GM21786 (cell line): ENCODE measurements around the gene PPP4R2.
"Not testable (repeated sequence)": the region's sequence is repeated elsewhere in the genome, so short reads cannot be mapped to it uniquely, and the experiment has no call there.

Source experiments
- ATAC-seq: cut with Tn5 transposase; IDR thresholded peaks from one replicate; pipeline ENCODE4 v1.9.1; 2021; ENCODE audit not compliant: unreplicated experiment

Gene PPP4R2

DNA sequence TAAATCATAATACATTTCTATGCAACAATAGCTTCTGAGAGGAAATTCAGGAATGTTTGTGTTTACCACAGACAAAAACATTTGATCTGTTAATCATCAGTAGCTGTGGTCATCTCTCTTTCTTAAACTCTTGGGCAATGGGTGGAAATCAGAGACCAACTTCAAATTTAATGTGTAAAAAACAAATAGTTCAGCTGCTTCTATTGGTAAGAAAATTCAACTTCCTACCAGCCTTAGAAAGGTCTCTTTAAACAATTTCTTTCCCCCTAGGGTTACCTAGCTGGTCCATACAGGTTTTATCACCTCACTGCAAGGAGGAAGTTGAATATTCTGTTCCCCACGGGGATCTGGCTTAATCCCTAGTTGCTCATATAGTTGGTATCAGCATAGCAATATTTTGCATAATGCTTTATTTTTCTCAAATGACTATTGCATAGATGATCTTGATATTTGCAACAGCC, 20.3 kb upstream of the PPP4R2 start:
- ATAC-seq = no peak

DNA sequence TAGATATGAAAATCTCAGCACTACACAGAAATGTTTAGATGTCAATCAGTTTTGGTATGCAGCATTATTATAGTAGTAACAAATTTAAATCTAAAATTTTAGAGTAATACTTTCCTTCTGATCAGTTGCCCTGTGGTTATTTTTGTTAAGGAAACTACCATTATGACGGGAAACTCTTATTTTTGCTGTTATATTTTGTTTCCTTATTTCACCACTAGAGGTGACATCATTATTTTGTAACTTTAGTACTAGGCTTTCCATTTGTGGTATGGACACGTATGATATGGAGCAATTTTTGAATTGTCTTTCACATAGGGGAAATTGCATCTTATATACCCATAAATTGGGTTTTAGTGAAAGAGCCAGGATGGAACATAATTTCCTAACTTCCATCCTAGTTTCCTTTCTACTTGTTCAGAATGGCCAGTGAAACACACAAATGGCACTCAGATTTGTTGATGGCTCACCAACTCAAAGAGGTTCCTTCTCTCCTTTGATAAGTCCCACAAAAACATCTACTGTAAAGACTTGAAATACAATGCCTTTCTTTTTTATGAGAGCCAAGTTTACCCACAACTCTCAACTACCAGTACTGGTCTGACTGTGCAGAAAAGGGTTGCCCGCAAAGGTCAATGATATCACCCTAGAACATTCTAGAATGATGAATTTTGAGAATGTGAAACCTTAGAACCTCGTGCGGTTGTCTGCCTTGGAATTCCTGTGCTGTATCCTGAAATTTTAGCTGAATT, 19.4 kb upstream of the PPP4R2 start:
- ATAC-seq = peak; percentile 79

DNA sequence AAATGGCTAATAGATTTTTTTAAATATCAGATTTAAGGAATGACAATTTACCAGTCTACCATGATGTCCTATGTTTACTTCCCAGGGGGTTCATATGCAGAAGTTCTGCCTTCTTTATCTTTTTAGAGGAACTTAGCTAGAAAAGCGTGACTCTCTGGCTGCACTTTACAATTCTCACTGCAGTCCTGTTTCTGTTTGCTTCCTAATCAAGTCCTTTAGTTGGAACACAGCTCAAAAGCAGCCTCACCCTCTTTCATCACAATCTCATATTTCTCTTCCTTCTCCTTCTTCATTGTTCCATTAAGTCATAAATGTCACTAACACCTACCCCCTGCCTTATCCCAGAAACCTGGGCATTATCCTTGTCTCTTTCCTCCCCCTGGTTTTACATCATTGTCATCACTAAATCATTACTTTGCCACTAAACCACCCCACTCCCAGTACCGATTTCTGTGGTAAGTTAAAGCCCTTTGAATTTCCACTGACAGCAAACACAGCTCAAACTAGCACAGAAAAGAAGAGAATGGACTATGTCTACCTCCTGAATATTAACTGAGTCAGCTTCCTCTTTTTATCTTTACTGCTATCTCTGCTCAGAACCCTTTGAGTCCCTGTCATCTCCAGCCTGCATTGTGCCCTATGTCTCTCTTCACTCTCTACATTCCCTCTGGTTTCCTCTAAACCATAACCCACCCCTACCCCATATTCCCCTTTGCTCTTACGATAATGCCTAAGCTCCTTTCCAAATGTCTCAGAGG, 13.8 kb upstream of the PPP4R2 start:
- ATAC-seq = no peak

DNA sequence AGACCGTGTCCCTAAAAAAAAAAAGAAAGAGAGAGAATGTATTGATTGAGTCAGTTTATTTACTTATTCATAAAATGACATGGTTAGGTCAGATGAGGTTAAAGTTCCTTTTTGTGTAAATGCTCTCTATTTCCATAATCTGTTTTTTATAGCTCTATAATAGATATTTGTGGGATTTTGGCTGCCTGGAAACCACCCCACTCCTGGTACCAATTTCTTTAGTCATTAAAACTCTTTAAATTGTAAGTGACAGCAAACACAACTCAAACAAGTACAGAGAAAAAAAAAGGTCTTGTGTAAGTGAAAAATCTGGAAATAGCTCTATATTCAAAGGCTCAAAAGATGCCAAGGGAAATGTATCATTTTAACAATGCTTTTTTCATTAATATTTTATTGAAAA, 11.0 kb upstream of the PPP4R2 start:
- ATAC-seq = no peak

DNA sequence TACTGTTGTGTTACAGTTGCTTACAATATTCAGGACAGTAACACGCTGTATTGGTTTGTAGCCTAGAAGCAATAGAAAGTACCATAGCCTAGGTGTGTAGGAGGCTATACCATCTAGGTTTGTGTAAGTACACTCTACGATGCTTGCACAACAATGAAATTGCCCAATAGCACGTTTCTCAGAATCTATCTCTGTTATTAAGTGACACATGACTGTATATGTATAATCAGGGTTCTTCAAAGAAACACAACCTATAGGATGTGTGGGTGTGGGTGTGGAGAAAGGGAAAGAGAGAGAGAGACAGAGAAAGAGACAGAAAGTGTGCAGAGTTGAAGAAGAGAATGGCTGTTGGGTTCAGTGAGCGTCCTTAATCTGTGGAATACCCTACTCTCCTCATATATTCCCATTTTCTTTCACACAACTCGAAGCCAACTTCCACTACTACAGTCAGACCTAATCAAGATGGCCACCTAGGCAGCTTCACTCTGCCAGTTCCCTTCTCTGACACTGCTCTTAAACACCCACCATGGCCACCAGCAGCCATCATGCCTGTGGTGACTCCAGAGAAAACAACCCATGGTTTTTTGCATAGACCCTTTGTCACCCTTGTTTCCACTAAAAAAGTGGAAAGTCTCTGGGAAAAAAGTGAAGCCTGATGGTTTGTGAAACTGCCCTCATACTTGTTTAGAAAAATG, 5.8 kb upstream of the PPP4R2 start:
- no peak for ATAC-seq

DNA sequence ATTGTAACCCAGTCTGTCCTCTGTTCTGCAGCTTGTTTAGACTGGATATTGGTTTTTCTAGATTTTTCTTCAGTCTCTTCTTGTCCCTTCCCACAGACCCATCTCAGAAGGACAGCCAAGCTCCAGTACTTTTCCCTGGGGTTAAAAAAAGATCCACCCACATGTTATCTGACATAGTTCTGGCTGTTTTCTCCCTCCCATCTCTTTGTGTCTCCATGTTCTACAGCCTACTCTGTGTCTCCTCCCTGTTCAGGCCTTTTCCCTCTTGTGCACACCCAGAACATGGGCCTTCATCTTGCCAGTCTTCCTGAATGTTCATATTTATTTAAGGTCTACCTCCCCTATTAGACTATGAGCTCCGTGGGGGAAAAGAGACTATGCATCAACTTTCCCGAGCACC, 5.1 kb upstream of the PPP4R2 start:
- no peak for ATAC-seq

DNA sequence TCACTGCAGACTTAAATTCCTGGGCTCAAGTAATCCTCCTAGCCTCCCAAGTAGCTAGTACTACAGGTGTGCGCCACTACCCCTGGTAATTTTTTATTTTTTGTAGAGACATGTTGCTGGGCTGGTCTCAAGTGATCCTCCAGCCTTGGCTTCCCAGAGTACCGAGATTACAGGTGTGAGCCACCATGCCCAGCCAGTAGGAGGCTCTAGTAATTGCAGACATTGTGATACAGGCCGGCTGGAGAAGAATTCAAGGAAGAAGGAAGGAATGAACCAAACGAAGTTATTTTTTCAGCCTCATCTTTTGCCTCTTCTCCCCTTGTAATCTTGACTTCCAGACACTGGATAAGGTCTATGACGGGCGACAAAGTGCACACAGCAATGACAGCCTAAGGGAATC, 3.2 kb upstream of the PPP4R2 start:
- ATAC-seq = no peak

DNA sequence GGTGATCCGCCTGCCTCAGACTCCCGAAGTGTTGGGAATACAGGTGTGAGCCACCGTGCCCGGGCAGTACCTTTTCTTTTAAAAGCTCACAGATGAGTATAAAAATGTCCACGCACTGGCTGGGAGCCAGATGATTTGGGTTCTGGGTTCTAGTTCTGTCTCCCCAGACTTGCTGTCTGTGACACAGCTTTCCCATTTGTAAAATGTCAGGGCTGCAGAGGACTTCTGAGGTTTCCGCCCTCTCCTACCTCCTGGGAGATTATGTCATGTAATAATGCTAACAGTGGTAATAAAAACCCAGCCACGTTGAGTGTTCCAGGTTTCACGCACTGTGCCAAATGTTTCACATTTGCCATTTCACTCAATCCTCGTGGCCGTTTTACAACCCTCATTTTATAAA, 1.3 kb upstream of the PPP4R2 start:
- no peak for ATAC-seq

DNA sequence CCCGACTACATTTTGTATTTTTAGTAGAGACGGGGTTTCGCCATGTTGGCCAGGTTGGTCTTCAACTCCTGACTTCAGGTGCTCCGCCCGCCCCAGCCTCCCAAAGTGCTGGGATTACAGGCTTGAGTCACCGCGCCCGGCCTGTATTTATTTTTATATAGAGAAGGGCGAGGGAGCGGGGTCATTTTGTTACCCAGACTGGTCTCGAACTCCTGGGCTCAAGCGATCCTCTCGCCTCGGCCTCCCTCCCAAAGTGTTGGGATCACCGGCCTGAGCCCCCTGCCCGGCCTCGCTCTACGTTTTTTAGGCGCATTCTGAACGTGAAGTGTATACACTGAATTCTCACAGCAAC, 514 bp upstream of the PPP4R2 start:
- ATAC-seq = no peak

DNA sequence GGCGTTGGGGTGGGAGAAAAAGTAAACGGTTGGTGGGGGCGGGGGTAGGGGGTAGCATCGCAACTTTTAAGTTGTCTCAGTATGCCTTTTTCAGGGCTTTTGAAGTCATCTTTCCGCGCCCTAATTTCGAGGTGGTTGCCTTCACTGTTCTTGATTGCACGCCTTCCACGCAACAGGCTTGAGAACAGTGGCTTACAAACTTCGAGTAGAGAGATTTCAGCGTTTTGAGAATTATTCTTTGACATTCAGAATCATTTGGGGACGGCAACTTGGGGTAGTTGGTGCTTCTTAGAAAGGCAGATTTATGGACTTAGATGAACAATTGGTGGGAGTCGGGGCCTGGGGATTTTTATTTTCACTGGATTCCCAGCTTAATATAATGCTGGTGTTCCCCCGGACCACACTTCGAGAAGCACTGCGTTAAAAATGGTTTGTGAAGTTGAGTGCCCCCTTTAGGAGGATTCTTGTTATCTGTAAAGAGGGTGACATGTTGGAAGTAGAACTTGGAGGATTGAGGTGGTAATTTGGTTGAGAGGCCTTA, 880 bp downstream of the PPP4R2 start:
- ATAC-seq = peak; percentile 33

DNA sequence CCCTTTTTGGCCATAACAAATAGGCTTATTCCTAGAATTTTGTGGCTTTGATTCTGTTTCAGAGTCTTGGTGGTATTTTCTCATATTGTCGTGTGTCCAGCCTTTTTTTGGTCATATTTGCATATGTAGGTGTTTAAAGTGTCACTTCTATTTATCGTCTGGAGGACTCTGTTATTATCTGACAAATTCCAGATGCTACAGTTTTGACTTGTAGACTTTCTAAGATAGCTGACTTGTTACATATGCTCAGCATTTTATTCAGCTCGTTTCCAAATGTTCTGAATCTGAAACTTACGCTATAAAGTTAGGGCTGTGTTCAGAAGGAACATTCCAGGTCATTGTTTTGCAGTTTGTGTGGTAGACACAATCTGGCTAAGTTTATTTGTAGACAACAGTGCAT, 1.9 kb downstream of the PPP4R2 start:
- no peak for ATAC-seq

DNA sequence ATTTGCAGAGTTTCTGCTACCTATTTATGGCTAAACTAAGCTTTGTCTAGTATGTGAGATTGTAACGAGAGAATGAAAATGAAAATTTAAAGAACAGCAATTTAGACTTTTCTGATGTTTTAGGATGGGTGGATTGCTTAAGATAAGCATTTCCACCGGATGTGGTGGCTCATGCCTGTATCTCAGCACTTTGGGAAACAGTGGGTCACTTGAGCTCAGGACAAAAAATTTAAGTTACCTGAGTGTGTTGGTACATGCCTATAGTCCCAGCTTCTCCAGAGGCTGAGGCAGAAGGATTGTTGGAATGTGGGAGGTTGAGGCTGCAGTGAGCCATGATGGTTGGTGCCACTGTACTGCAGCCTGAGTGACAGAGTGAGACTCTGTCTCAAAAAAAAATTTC, 3.3 kb downstream of the PPP4R2 start:
- ATAC-seq = no peak

DNA sequence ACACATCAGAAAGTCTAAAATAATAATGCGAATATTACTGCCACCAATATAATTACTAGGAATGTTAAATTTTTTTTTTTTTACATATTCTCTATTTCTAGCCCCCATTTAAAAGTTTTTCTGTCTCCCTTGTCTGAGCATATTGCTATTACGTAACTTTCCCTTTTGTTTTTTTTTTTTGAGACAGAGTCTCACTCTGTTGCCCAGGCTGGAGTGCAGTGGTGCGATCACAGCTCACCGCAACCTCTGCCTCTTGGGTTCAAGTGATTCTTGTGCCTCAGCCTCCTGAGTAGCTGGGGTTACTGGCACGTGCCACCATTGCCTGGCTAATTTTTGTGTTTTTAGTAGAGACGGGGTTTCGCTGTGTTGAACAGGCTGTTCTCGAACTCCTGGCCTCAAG, 6.4 kb downstream of the PPP4R2 start:
- not testable (repeated sequence) for ATAC-seq

DNA sequence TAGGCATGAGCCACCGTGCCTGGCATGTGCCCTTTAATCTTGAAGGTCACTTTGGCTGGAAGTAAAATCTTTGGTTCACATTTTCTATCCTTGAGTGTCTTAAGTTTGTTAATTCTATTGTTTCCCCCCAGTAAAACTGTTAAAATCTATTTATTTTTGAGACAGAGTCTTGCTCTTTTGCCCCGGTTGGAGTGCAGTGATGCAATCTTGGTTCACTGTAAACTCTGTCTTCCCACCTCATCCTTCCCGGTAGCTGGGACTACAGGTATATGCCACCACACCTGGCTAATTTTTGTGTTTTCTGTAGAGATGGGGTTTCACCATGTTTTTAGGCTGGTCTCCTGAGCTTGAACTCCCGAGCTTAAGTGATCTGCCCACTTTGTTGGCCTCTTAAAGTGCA, 7.7 kb downstream of the PPP4R2 start:
- no peak for ATAC-seq

DNA sequence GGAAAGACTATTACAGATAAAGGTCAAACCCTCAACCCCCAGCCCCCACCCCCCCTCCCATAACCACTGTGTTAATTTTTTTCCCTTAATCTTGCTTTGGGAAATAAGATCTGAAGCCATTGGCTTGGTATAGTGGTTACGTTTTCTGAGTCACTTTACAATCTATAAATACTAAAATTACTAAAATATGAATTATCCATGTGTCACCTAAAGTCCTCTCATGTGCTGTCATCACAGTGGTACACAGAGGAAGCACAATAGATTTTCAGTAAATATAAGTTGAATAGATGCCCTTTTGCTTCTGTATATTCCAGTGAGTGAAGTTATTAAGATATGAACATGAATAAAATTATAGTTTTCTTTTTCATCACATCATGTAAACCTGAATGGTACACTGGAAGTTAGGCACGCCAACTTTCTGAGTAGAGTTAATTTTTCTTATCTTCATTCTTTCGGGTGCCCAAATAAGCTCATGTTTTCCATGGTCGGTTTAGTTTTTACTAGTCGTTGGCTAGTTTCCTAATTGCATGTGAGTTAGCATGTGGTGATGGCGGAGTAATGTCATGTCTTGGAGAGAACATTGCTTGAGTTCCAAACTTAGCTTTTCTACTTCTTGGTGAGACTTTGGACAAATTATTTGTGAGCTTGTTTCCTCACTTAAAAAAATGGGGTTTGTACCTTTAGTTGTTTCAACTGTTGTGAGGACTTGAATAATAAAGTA, 11.5 kb downstream of the PPP4R2 start:
- no peak for ATAC-seq

DNA sequence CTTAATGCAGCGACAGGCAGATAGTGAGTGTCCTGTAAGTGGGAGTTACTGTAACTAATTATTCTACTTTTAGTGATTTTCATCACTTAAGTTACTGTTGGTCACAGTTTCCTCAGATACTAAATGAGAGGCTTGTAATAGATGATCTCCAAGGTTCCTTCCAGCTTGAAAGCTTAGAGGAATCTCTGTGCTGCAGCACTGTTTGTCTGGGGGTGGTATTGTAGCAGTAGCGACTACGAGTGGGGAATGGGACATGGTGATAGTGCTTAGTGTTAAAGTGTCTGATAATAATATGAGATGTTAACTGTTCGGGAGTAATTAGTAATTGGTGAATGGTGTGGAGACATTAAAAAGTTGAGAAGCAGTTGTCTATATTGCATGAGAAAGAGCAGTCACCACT, 12.4 kb downstream of the PPP4R2 start:
- ATAC-seq = no peak

DNA sequence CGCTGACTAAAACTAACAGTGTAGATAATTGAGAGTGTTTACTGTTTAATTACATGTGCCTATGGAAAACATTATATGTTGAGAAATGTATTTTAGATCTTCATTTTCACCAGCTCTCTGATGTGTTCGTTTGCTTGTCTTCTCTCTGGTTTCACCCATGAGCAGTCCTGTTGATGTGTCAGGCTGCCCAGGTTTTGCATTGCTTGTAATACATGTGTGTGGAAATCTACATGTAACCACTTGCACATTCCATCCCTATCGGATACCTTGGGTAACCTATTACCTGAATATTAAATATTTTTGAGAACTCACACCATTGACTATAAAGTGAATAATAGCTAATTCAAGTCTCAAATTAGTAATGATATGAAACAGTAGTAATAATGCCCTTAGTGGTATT, 13.1 kb downstream of the PPP4R2 start:
- no peak for ATAC-seq

DNA sequence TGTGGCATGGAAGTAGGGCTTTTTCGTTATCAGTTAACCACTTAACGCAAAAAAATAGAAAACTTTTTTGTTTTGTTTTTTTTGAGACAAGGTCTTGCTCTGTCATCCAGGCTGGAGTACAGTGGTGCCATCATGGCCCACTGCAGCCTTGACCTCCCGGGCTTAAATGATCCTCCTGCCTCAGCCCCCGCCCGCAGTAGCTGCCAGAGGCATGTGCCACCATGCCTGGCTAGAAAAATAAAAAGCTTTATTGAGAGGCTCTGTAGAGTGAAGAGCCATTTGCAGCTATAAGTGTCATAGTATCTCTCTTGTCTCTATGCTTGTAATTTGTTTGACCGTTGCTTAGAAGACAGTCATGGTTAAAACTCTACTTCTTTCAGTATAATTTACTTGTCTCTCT, 13.5 kb downstream of the PPP4R2 start:
- no peak for ATAC-seq

DNA sequence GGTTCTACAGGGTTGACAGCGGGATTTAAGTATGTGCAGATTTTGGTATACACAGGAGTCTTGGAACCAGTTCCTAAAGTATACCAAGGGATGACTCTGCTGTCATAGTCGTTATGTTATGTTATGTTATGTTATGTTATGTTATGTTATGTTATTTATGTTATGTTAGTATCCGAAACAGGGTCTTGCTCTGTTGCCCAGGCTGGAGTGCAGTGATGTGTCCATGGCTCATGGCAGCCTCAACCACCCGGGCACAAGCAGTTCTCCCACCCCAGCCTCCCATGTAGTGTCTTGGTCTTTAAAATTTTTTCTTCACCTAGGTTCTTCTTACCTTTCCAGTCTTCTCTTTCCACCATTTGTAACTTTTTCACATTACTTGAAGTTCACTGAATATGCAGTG, 21.7 kb downstream of the PPP4R2 start:
- no peak for ATAC-seq

DNA sequence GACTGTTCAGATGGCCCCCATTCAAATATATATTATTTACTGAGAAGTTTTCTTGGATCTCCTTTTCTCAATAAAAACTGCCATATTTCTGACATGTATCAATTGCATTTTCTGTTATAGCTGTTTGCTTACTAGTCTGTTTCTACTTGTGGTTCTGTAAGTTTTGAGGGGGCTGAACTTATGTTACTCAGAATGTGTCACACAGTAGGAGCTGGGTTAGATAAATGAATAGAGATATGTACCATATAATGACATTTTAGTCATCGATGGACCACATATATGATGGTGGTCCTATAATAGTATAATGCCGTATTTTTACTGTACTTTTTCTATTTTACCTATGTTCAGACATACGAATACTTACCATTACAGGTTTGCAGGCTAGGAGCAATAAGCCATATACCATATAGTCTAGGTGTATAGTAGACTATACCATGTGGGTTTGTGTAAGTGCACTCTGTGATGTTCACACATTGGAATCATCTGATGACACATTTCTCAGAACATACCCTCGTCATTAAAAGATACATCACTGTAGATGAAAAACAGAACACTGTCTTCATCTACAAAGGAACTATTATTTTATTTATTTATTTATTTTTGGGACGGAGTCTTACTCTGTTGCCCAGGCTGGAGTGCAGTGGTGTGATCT, 22.3 kb downstream of the PPP4R2 start:
- ATAC-seq = no peak
